IMR-90 (cell line): ENCODE data around the gene SYNPR.

Experiments used
- CTCF ChIP-seq: conservative IDR thresholded peaks from 2 replicates; pipeline ENCODE4 v1.5.1; 2012; ENCODE audit warnings: mild to moderate bottlenecking, low read depth, low read length, improper control_type of control experiment
- RAD21 ChIP-seq: IDR thresholded peaks from 2 replicates; pipeline ENCODE4 v1.6.1; 2012; ENCODE audit warnings: low read length, improper control_type of control experiment
- RCOR1 ChIP-seq: IDR thresholded peaks from 2 replicates; pipeline ENCODE4 v1.6.1; 2012; ENCODE audit warnings: mild to moderate bottlenecking, low read length, improper control_type of control experiment; ENCODE audit not compliant: insufficient replicate concordance
- RFX5 ChIP-seq: IDR thresholded peaks from 2 replicates; pipeline ENCODE4 v1.8.0; 2012; ENCODE audit warnings: low read depth, mild to moderate bottlenecking, low read length, moderate library complexity

GRCh38 chr3:63607716-63608115 lies 329.6 kb downstream of the SYNPR start:
- TF ChIP-seq CTCF (no peak), RCOR1 (no peak), RFX5 (no peak), RAD21 (no peak)
